Sigmoid colon (tissue), 7 donors: ENCODE data around the gene CDKAL1. TPM values are rescaled to one million over a fixed set of nuclear protein-coding genes. Genes with fewer than 3 reads are reported as not detected.

Experiments used
- DNase-seq: peaks from one replicate; pipeline ENCODE4 v3.0.0-alpha.2; 2019
- H3K27ac ChIP-seq, 4 donors: fragments of 200-600 bp; sonication (generic); one replicate each; pipeline ENCODE4 v1.5.1; 2016 to 2019; ENCODE audit warnings: mild to moderate bottlenecking in 1 of 4
- H3K27me3 ChIP-seq, 3 donors: fragments of 200-600 bp; sonication (generic); one replicate each; pipeline ENCODE4 v1.5.1; 2019; ENCODE audit warnings: mild to moderate bottlenecking in 1 of 3
- H3K36me3 ChIP-seq, 4 donors: fragments of 200-600 bp; sonication (generic); one replicate each; pipeline ENCODE4 v1.5.1; 2016 to 2019
- H3K4me1 ChIP-seq, 4 donors: fragments of 200-600 bp; sonication (generic); one replicate each; pipeline ENCODE4 v1.5.1; 2017 to 2019
- H3K4me3 ChIP-seq, 4 donors: fragments of 200-600 bp; sonication (generic); one replicate each; pipeline ENCODE4 v1.5.1; 2017 to 2019; ENCODE audit warnings: mild to moderate bottlenecking in 2 of 4, moderate library complexity in 1 of 4
- H3K9me3 ChIP-seq, 4 donors: fragments of 200-600 bp in 3 of 4; sonication (generic) in 3 of 4; one replicate each; pipeline versions ENCODE4 v1.5.1 to v1.6.1; 2013 to 2019
- CTCF ChIP-seq, 4 experiments: fragments of 450-650 bp in 3 of 4; fragments of 200-600 bp in 1 of 4; IDR thresholded peaks; one replicate each; pipeline ENCODE4 v1.5.1; 2016 to 2019; ENCODE audit warnings: antibody characterized with exemption in 4 of 4, mild to moderate bottlenecking in 3 of 4, moderate library complexity in 2 of 4
- EP300 ChIP-seq, 4 donors: sonication (generic); formaldehyde crosslinking; IDR thresholded peaks; one replicate each; pipeline ENCODE4 v1.6.1; 2017; ENCODE audit warnings: antibody characterized with exemption in 4 of 4
- POLR2A ChIP-seq, 2 donors: fragments of 450-650 bp; IDR thresholded peaks; one replicate each; pipeline ENCODE4 v1.6.1; 2016; ENCODE audit warnings: antibody characterized with exemption in 2 of 2, mild to moderate bottlenecking in 2 of 2, moderate library complexity in 2 of 2
- POLR2AphosphoS5 ChIP-seq, 4 donors: sonication (generic); formaldehyde crosslinking; IDR thresholded peaks; one replicate each; pipeline ENCODE4 v1.6.1; 2017; ENCODE audit warnings: antibody characterized with exemption in 4 of 4
- WGBS, 2 donors: extraction: QIAGEN DNeasy Blood & Tissue Kit; methylation state at CpG; one replicate each; pipeline ENCODE4 v1.1.7; 2013; 5-methylcytosine and 5-hydroxymethylcytosine counted together
- intact Hi-C: fragments of 100-400 bp; cut with DNase I; formaldehyde crosslinking; loops from one replicate; pipeline ENCODE4 v1.15.1; 2023
- polyA plus RNA-seq, 3 donors: library from polyadenylated mRNA; stranded (reverse); fragments of 200-250 nt; gene quantifications; one replicate each; pipeline ENCODE4 v1.2.3, GENCODE V29; 2013
- total RNA-seq, 4 donors: library from RNA; depleted of rRNA; stranded (reverse); fragments of >200 nt; gene quantifications; one replicate each; pipeline ENCODE4 v1.1.0, GENCODE V29; 2016
- donor health status: healthy with polysubstance abuse.
- donor health status: Bipolar disorder and iron deficiency.
- donor health status: healthy.

Gene CDKAL1
- total and polyA plus RNA-seq, 7 donors = 2.8 to 14.7 (median 11.4) TPM

GRCh38 chr6:20870493-20870892 lies 336.2 kb downstream of the CDKAL1 start:
- DNase-seq = no peak
- H3K4me1 ChIP-seq = no peaks in the 10 kb centered on the region
- H3K9me3 ChIP-seq = no peaks in the 10 kb centered on the region
- 59 to 65% methylated on average over 1 of the region's 1 CpG for WGBS, 2 donors
- H3K27me3 ChIP-seq = no peaks in the 10 kb centered on the region
- intact Hi-C loops = no loop called here
- TF ChIP-seq CTCF (IDR thresholded peaks at IDR 0.05) = no peak
- TF ChIP-seq EP300 (IDR thresholded peaks at IDR 0.05) = no peak
- no peak overlapping the region for H3K27ac ChIP-seq
- no peak overlapping the region for H3K4me3 ChIP-seq
- H3K36me3 ChIP-seq = no peaks in the 10 kb centered on the region

DNA sequence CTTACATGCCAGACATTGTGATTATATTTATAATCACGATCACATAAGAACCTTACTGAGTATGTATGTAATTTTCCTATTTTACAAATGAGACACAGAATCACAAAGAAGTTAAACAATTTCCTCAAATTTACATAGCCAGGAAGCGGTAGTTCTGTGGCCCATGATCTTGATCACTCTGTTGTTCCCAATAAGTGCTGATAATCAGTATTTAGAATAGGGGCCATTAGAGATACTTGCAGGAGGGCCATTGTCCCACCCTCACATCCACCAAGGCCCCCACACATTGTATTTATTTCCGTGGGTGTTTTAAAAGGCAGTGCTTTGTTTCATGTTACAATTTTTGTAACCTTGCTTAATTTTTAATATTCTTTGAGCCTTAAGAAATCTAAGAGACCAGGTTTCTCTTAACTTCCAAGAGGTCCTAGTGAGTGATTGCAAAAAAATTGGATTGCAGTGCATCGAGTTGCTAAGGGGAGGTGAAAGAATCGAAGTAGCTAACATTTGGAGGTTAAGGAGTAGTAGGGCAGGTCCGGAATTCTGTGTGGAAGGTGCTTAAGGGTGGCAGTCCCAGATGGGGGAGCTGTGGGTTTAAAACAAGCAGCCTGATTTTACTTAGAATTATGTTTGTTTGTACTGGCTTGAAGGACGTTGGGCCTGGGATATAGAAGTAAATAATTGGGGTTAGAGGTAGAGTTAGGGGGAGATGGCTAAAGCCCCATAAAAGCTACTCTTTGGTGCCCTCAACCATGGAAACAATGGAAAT lies 339.4 kb downstream of the CDKAL1 start:
- H3K4me3 ChIP-seq = no peak overlapping the region
- no peaks in the 10 kb centered on the region for H3K9me3 ChIP-seq
- intact Hi-C loops = no loop called here
- H3K27ac ChIP-seq = no peak overlapping the region
- H3K36me3 ChIP-seq = no peaks in the 10 kb centered on the region
- H3K4me1 ChIP-seq = no peaks in the 10 kb centered on the region
- no peak for DNase-seq
- no peak for TF ChIP-seq POLR2A (IDR thresholded peaks at IDR 0.05)
- no peak for TF ChIP-seq EP300 (IDR thresholded peaks at IDR 0.05)
- TF ChIP-seq CTCF (IDR thresholded peaks at IDR 0.05) = no peak
- no peak for TF ChIP-seq POLR2AphosphoS5 (IDR thresholded peaks at IDR 0.05)
- H3K27me3 ChIP-seq = no peaks in the 10 kb centered on the region
- 76 to 84% methylated on average over 7 of the region's 7 CpGs for WGBS, 2 donors

DNA sequence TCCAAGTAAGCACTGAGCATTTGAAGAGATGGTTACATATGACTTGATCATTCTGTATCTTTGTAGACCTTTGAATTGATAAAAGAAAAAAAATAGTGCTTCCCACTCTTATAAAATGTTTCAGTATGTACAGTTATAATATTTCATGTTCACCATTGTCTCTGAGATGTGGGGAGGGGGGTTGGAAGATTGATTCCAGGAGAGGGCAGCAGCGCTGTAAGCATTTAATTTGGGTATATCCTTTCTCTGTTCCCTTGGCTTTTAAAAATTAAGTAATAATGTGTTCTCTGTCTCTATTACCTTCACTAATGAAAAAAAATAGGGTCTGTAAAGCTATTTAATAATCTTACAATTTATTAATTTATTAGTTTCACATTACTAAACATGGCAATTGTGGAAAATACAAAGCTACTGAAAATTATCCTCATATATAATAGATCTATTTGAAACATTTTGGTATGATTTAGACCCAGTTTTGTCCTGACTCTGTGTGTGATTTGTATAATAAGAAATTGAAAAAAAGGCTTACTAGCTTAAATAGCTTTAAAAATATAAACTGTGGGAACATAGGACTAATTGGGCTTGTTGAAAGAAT lies 341.2 kb downstream of the CDKAL1 start:
- H3K4me1 ChIP-seq = no peaks in the 10 kb centered on the region
- no peak for DNase-seq
- no peaks in the 10 kb centered on the region for H3K36me3 ChIP-seq
- no peak overlapping the region for H3K4me3 ChIP-seq
- 89 to 92% methylated on average over 1 of the region's 1 CpG for WGBS, 2 donors
- TF ChIP-seq EP300 (IDR thresholded peaks at IDR 0.05) (no peak), CTCF (IDR thresholded peaks at IDR 0.05) (peak in 1 of 4 experiments; percentile 11)
- H3K9me3 ChIP-seq = no peaks in the 10 kb centered on the region
- intact Hi-C loops = no loop called here
- H3K27ac ChIP-seq = no peak overlapping the region
- no peaks in the 10 kb centered on the region for H3K27me3 ChIP-seq

DNA sequence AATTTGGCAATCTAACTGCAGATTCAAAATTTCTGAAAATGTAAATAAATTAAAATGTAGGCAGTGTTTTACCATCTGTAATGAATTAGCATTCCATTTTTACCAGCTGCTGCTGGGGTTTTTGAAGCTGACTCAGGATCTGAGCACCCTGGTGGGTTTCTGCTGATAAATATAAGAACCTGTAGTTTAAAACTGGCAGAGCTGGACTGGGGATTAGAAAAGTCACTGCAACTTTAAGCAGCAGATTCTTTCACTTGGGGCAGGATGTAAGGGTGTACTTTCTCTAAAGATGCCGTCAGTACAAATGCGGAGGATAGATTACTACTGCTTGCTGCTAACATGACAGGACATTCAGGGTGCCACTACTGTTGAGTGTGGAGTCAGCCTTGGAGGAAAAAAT lies 341.8 kb downstream of the CDKAL1 start:
- intact Hi-C loops = no loop called here
- TF ChIP-seq EP300 (IDR thresholded peaks at IDR 0.05) (no peak), CTCF (IDR thresholded peaks at IDR 0.05) (no peak), POLR2A (IDR thresholded peaks at IDR 0.05) (no peak), POLR2AphosphoS5 (IDR thresholded peaks at IDR 0.05) (no peak)
- WGBS, 2 donors = 82 to 87% methylated on average over 2 of the region's 2 CpGs
- no peaks in the 10 kb centered on the region for H3K4me1 ChIP-seq
- H3K27me3 ChIP-seq = no peaks in the 10 kb centered on the region
- no peak for DNase-seq
- H3K9me3 ChIP-seq = no peaks in the 10 kb centered on the region
- no peak overlapping the region for H3K27ac ChIP-seq
- no peak overlapping the region for H3K4me3 ChIP-seq
- no peaks in the 10 kb centered on the region for H3K36me3 ChIP-seq

DNA sequence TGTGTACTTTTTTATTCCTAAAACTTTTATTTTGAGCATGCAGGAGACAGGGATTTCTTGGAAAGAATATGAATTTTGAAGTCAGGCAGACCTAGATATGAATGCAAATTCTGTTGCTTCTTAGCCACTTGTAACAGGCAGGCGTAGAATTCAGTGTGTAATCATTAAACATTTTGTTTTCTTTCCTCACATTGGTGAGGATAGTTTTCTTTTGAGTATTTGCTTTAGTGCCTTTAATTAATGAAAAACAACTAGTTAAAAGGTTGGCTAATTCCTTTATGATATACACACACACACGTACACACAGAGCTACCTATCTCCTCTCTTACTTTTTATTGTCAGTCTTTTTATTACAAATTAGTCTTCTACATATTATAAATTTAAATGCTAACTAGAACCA lies 342.3 kb downstream of the CDKAL1 start:
- intact Hi-C loops = no loop called here
- no peaks in the 10 kb centered on the region for H3K4me1 ChIP-seq
- H3K27me3 ChIP-seq = no peaks in the 10 kb centered on the region
- DNase-seq = no peak
- no peaks in the 10 kb centered on the region for H3K9me3 ChIP-seq
- no peak overlapping the region for H3K27ac ChIP-seq
- TF ChIP-seq CTCF (IDR thresholded peaks at IDR 0.05) = no peak
- TF ChIP-seq POLR2A (IDR thresholded peaks at IDR 0.05) = no peak
- no peak for TF ChIP-seq POLR2AphosphoS5 (IDR thresholded peaks at IDR 0.05)
- no peak for TF ChIP-seq EP300 (IDR thresholded peaks at IDR 0.05)
- no peak overlapping the region for H3K4me3 ChIP-seq
- WGBS, 2 donors = 76 to 85% methylated on average over 2 of the region's 2 CpGs
- H3K36me3 ChIP-seq = no peaks in the 10 kb centered on the region
